ENCODE results near the gene DDX1. TPM values are rescaled to one million over a fixed set of nuclear protein-coding genes. Genes with fewer than 3 reads are reported as not detected.

The DDX1 gene
- total and polyA plus RNA-seq, 12 donors = 39.4 to 122 (median 77.2) TPM

DNA sequence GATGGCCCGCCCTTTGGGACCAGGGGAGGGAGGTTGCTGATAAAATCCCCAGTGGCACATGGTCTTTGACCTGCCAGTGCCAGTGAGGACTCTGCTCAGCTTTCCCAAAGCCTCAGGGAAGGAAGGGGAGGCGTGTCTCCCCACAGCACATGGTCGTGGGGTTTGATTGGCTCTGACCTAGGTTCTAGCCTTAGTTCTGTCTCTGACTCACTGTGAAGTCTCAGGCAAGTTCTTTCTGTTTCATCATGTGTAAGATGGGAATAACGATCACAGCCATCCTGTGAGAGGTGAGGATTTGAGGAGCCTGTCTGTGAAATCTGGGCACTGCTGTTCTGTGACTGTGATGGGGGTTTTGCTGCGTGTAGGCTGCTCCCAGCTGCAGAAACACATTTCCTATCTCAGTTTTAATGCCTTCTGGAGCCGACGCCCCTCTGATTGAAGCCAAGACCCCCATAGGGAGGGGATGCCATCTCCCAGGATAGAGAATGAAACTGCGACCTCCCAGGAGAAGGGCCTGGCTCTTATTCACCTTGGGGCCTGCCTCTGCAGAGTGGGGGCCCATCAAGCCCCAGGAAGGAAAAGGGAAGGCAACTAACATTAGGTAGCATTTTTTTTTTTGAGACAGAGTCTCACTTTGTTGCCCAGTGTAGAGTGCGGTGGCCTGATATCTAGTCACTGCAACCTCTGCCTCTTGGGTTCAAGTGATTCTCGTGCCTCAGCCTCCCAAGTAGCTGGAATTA is 84.0 kb downstream of the DDX1 start:
- no peaks in the 10 kb centered on the region for H3K9me3 ChIP-seq (replicated peaks in 1 of 3)
- WGBS, 4 donors = 75 to 82% (median 79%) methylated on average over 7 to 10 of the region's 10 CpGs
- DNase-seq = no peak
- no peaks in the 10 kb centered on the region for H3K4me1 ChIP-seq (replicated peaks in 1 of 2)
- H3K27ac ChIP-seq = no peak overlapping the region
- H3K36me3 ChIP-seq (replicated peaks in 1 of 2) = no peaks in the 10 kb centered on the region
- H3K27me3 ChIP-seq = no peaks in the 10 kb centered on the region
- intact Hi-C loops (cut with DNase I) = no loop called here
- H3K4me3 ChIP-seq = no peak overlapping the region
- no peak for TF ChIP-seq POLR2A (IDR thresholded peaks at IDR 0.05)
- TF ChIP-seq, protein P1, sequence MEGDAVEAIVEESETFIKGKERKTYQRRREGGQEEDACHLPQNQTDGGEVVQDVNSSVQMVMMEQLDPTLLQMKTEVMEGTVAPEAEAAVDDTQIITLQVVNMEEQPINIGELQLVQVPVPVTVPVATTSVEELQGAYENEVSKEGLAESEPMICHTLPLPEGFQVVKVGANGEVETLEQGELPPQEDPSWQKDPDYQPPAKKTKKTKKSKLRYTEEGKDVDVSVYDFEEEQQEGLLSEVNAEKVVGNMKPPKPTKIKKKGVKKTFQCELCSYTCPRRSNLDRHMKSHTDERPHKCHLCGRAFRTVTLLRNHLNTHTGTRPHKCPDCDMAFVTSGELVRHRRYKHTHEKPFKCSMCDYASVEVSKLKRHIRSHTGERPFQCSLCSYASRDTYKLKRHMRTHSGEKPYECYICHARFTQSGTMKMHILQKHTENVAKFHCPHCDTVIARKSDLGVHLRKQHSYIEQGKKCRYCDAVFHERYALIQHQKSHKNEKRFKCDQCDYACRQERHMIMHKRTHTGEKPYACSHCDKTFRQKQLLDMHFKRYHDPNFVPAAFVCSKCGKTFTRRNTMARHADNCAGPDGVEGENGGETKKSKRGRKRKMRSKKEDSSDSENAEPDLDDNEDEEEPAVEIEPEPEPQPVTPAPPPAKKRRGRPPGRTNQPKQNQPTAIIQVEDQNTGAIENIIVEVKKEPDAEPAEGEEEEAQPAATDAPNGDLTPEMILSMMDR (IDR thresholded peaks at IDR 0.05) = no peak

DNA sequence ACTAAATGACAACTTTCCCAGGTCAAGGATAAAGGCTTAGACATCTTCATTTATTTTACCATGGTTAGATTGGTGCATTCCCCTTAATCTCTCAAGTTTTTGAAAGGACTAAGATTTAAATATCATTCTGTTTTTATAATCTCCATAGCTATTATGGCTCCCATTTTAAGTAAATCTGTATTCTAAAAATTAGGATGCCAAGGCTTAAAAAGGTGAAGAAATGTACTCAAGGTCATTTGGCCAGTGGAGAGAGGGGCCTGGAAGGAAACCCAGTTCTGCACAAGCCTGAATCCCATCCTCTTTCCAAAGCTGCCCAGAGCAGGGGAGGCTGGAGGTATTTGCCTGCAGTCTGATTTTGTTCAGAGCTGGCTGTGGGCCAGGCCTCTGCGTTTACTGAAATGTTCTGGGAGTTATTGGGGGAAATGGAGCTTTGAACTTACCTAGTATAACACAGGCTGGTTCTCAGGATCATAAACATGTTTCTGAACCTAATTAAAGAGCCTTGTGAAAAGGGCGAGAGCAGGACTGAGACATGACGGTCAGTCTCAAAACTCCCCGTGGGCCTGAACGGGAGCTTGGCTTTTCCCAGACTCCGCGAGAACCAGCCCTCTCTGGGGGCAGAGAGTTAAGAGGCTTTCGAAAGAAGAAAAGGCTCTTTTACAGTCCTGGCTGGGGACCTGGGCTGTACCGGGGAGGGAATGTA is 85.6 kb downstream of the DDX1 start:
- no peak for DNase-seq
- H3K9me3 ChIP-seq (replicated peaks in 1 of 3) = no peaks in the 10 kb centered on the region
- H3K27ac ChIP-seq = no peak overlapping the region
- no peak overlapping the region for H3K4me3 ChIP-seq
- no peaks in the 10 kb centered on the region for H3K27me3 ChIP-seq
- WGBS, 4 donors = 72 to 82% (median 80%) methylated on average over 9 of the region's 9 CpGs
- no peak for TF ChIP-seq POLR2A (IDR thresholded peaks at IDR 0.05)
- TF ChIP-seq, protein P1 (IDR thresholded peaks at IDR 0.05) = no peak
- H3K36me3 ChIP-seq (replicated peaks in 1 of 2) = no peaks in the 10 kb centered on the region
- intact Hi-C loops (cut with DNase I) = no loop called here
- H3K4me1 ChIP-seq (replicated peaks in 1 of 2) = no peaks in the 10 kb centered on the region

DNA sequence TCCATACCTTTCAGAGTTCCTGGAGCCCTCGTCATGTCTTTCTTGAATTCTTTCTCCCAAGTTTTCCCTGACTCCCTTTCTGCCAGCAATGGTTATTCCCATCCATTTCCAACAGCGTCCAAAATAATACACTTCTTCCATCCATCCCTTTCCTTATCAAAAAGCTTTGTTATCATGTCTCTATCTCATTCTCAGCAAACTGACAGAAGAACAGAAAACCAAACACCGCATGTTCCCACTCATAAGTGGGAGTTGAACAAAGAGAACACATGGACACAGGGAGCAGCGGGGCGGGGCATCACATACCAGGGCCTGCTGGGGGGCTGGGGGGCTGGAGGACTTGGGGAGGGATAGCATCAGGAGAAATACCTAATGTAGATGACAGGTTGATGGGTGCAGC is 86.7 kb downstream of the DDX1 start:
- no peaks in the 10 kb centered on the region for H3K27me3 ChIP-seq
- H3K4me1 ChIP-seq (replicated peaks in 1 of 2) = no peaks in the 10 kb centered on the region
- H3K27ac ChIP-seq = no peak overlapping the region
- no peak for DNase-seq
- 84 to 95% (median 91%) methylated on average over 5 of the region's 5 CpGs for WGBS, 4 donors
- no peak for TF ChIP-seq POLR2A (IDR thresholded peaks at IDR 0.05)
- TF ChIP-seq, protein P1 (IDR thresholded peaks at IDR 0.05) = no peak
- H3K36me3 ChIP-seq (replicated peaks in 1 of 2) = no peaks in the 10 kb centered on the region
- H3K9me3 ChIP-seq (replicated peaks in 1 of 3) = no peaks in the 10 kb centered on the region
- no peak overlapping the region for H3K4me3 ChIP-seq
- intact Hi-C loops (cut with DNase I) = no loop called here

DNA sequence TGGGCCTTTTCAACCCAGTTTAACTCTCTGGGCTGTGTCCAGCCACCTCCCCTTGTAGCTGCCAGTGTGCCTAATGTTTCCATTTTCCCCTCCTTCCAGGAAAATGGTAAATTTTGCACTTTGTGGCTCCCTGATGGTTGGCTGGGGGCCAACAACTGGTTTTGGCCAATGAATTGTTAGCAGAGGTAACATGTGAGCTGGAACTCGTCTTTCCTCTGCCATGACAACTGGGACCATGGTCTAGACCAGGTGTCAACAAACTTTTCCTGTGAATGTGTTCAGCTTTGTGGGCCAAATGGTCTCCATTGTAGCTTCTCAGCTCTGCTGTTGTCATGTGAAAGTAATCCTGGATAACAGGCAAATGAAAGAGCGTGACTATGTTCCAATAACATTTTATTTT is 87.2 kb downstream of the DDX1 start:
- H3K36me3 ChIP-seq (replicated peaks in 1 of 2) = no peaks in the 10 kb centered on the region
- no peaks in the 10 kb centered on the region for H3K9me3 ChIP-seq (replicated peaks in 1 of 3)
- TF ChIP-seq, protein P1 (IDR thresholded peaks at IDR 0.05) = no peak
- TF ChIP-seq POLR2A (IDR thresholded peaks at IDR 0.05) = no peak
- no peaks in the 10 kb centered on the region for H3K27me3 ChIP-seq
- no peak overlapping the region for H3K27ac ChIP-seq
- DNase-seq = no peak
- intact Hi-C loops (cut with DNase I) = no loop called here
- no peaks in the 10 kb centered on the region for H3K4me1 ChIP-seq (replicated peaks in 1 of 2)
- H3K4me3 ChIP-seq = no peak overlapping the region
- whole genome bisulfite sequencing, 4 donors = 87 to 97% (median 93%) methylated on average over 2 of the region's 2 CpGs

Data from adrenal gland (tissue), 12 donors.